ENCODE data around the gene IRF6.

- TF ChIP-seq POLR2A (IDR thresholded peaks at IDR 0.05; ENCODE audit: low read depth) (no peak), CTCF (IDR thresholded peaks at IDR 0.05) (no peak), POLR2AphosphoS5 (IDR thresholded peaks at IDR 0.05) (peak in 1 of 2 donors; percentile 20)
Observed at GRCh38 chr1:209743145-209743482, 62.8 kb downstream of the IRF6 start.
